Measurements from ENCODE around the gene NLRP14.

The NLRP14 gene

GRCh38 chr11:7046474-7047175 is 26.3 kb downstream of the NLRP14 start:
- in situ Hi-C loops (cut with MboI; ENCODE audit: low pct_unique_long_range_greater_than_20kb, low sequenced_read_pairs, unreplicated experiment): no loop called here
- TF ChIP-seq CTCF (IDR thresholded peaks at IDR 0.05; ENCODE audit: extremely low read depth, insufficient read depth, missing control alignments): no peak
- no peak for DNase-seq (ENCODE audit: low spot score)

- TF ChIP-seq CTCF (IDR thresholded peaks at IDR 0.05; ENCODE audit: extremely low read depth, insufficient read depth, missing control alignments): no peak
- in situ Hi-C loops (cut with MboI; ENCODE audit: low pct_unique_long_range_greater_than_20kb, low sequenced_read_pairs, unreplicated experiment): no loop called here
- no peak for DNase-seq (ENCODE audit: low spot score)
Measured at GRCh38 chr11:7050191-7050590, 29.9 kb downstream of the NLRP14 start.

- DNase-seq (ENCODE audit: low spot score): no peak
- in situ Hi-C loops (cut with MboI; ENCODE audit: low pct_unique_long_range_greater_than_20kb, low sequenced_read_pairs, unreplicated experiment): no loop called here
- no peak for TF ChIP-seq CTCF (IDR thresholded peaks at IDR 0.05; ENCODE audit: extremely low read depth, insufficient read depth, missing control alignments)
Measured at GRCh38 chr11:7056828-7057513, 36.7 kb downstream of the NLRP14 start.

GRCh38 chr11:7057641-7058040 is 37.4 kb downstream of the NLRP14 start:
- TF ChIP-seq CTCF (IDR thresholded peaks at IDR 0.05; ENCODE audit: extremely low read depth, insufficient read depth, missing control alignments): no peak
- in situ Hi-C loops (cut with MboI; ENCODE audit: low pct_unique_long_range_greater_than_20kb, low sequenced_read_pairs, unreplicated experiment): no loop called here
- no peak for DNase-seq (ENCODE audit: low spot score)

- no peak for DNase-seq (ENCODE audit: low spot score)
- in situ Hi-C loops (cut with MboI; ENCODE audit: low pct_unique_long_range_greater_than_20kb, low sequenced_read_pairs, unreplicated experiment): no loop called here
- TF ChIP-seq CTCF (IDR thresholded peaks at IDR 0.05; ENCODE audit: extremely low read depth, insufficient read depth, missing control alignments): no peak
Measured at GRCh38 chr11:7060868-7061267, 40.6 kb downstream of the NLRP14 start.

- in situ Hi-C loops (cut with MboI; ENCODE audit: low pct_unique_long_range_greater_than_20kb, low sequenced_read_pairs, unreplicated experiment): no loop called here
- no peak for DNase-seq (ENCODE audit: low spot score)
- TF ChIP-seq CTCF (IDR thresholded peaks at IDR 0.05; ENCODE audit: extremely low read depth, insufficient read depth, missing control alignments): no peak
Measured at GRCh38 chr11:7062534-7062933, 42.3 kb downstream of the NLRP14 start.
